HAP-1 (cell line): ENCODE results near the gene STAG1.
"Not testable (repeated sequence)": the region's sequence is repeated elsewhere in the genome, so short reads cannot be mapped to it uniquely, and the experiment has no call there.

Experiments
- DNase-seq, 2 experiments: peaks; one replicate each; pipeline ENCODE4 v3.0.0-alpha.2; 2016 to 2020; ENCODE audit warnings: low spot score in 2 of 2
- H3K27me3 ChIP-seq: fragments of 250-450 bp; sonication (Bioruptor Pico); 2 replicates; pipeline ENCODE4 v1.5.1; 2020; ENCODE audit warnings: low read depth, mild to moderate bottlenecking, moderate library complexity
- H3K36me3 ChIP-seq: fragments of 250-450 bp; sonication (Bioruptor Pico); replicated peaks from 2 replicates; pipeline ENCODE4 v1.5.1; 2020; ENCODE audit warnings: mild to moderate bottlenecking
- H3K4me1 ChIP-seq: fragments of 250-450 bp; sonication (Bioruptor Pico); 2 replicates; pipeline ENCODE4 v1.5.1; 2020; ENCODE audit warnings: mild to moderate bottlenecking
- H3K4me3 ChIP-seq: fragments of 250-450 bp; sonication (Bioruptor Pico); 2 replicates; pipeline ENCODE4 v1.5.1; 2020; ENCODE audit warnings: mild to moderate bottlenecking, moderate library complexity
- H3K9me3 ChIP-seq: fragments of 250-450 bp; sonication (Bioruptor Pico); 2 replicates; pipeline ENCODE4 v1.5.1; 2020; ENCODE audit warnings: mild to moderate bottlenecking, moderate library complexity
- in situ Hi-C: fragments of 300-500 bp; cut with MboI; formaldehyde crosslinking; loops from 3 replicates; pipeline ENCODE4 v1.14.3; 2020; ENCODE audit warnings: low sequenced_read_pairs, inconsistent platforms, mixed read lengths

STAG1 gene

GRCh38 chr3:136512381-136512780 is 239.8 kb downstream of the STAG1 start:
- no peak overlapping the region for H3K4me3 ChIP-seq
- in situ Hi-C loops: no loop called here
- no peaks in the 10 kb centered on the region for H3K36me3 ChIP-seq
- H3K9me3 ChIP-seq: no peaks in the 10 kb centered on the region
- DNase-seq: no peak
- peaks cover 14% of the 10 kb centered on the region for H3K4me1 ChIP-seq
- H3K27me3 ChIP-seq: no peaks in the 10 kb centered on the region

GRCh38 chr3:136505676-136506075 is 246.5 kb downstream of the STAG1 start:
- Histone ChIP-seq H3K9me3 (no peaks in the 10 kb centered on the region), H3K4me3 (no peak overlapping the region), H3K27me3 (no peaks in the 10 kb centered on the region), H3K4me1 (peaks cover 5% of the 10 kb centered on the region; the same call in 1 of the 2 replicates), H3K36me3 (no peaks in the 10 kb centered on the region)
- in situ Hi-C loops: no loop called here
- DNase-seq: no peak

- peaks cover 5% of the 10 kb centered on the region; the same call in 1 of the 2 replicates for H3K4me1 ChIP-seq
- in situ Hi-C loops: no loop called here
- no peaks in the 10 kb centered on the region for H3K36me3 ChIP-seq
- no peaks in the 10 kb centered on the region for H3K9me3 ChIP-seq
- no peak for DNase-seq
- H3K27me3 ChIP-seq: no peaks in the 10 kb centered on the region
- no peak overlapping the region for H3K4me3 ChIP-seq
Measured at GRCh38 chr3:136503056-136503455, 249.1 kb downstream of the STAG1 start.

- Histone ChIP-seq H3K36me3 (no peaks in the 10 kb centered on the region), H3K9me3 (no peaks in the 10 kb centered on the region; the same call in 1 of the 2 replicates), H3K4me3 (no peak overlapping the region), H3K27me3 (no peaks in the 10 kb centered on the region), H3K4me1 (no peaks in the 10 kb centered on the region)
- no peak for DNase-seq
- in situ Hi-C loops: no loop called here
Measured at GRCh38 chr3:136498919-136499447, 253.2 kb downstream of the STAG1 start.

- Histone ChIP-seq H3K4me3 (no peak overlapping the region), H3K36me3 (no peaks in the 10 kb centered on the region), H3K9me3 (no peaks in the 10 kb centered on the region; the same call in 1 of the 2 replicates), H3K4me1 (no peaks in the 10 kb centered on the region), H3K27me3 (no peaks in the 10 kb centered on the region)
- no peak for DNase-seq
- in situ Hi-C loops: no loop called here
Measured at GRCh38 chr3:136495213-136495612, 257.0 kb downstream of the STAG1 start.

- DNase-seq: no peak
- H3K36me3 ChIP-seq: 0 out of 2 replicates have a peak, but pooled peaks cover 3% of the 10 kb centered on the region
- in situ Hi-C loops: no loop called here
Measured at GRCh38 chr3:136490646-136491405, 261.4 kb downstream of the STAG1 start.

GRCh38 chr3:136485777-136486176 is 266.4 kb downstream of the STAG1 start:
- 0 out of 2 replicates have a peak, but pooled peaks cover 3% of the 10 kb centered on the region for H3K36me3 ChIP-seq
- no peaks in the 10 kb centered on the region for H3K4me1 ChIP-seq
- in situ Hi-C loops: no loop called here
- H3K9me3 ChIP-seq: no peaks in the 10 kb centered on the region
- DNase-seq: no peak
- no peaks in the 10 kb centered on the region for H3K27me3 ChIP-seq
- no peak overlapping the region for H3K4me3 ChIP-seq

More at GRCh38 chr3:136490646-136491405, 261.4 kb downstream of the STAG1 start:
- no peak overlapping the region for H3K4me3 ChIP-seq
- no peaks in the 10 kb centered on the region for H3K4me1 ChIP-seq
- no peaks in the 10 kb centered on the region for H3K27me3 ChIP-seq
- H3K9me3 ChIP-seq: no peaks in the 10 kb centered on the region; the same call in 1 of the 2 replicates

GRCh38 chr3:136476280-136476679 is 275.9 kb downstream of the STAG1 start:
- Histone ChIP-seq H3K4me3 (no peak overlapping the region), H3K9me3 (no peaks in the 10 kb centered on the region), H3K4me1 (no peaks in the 10 kb centered on the region), H3K36me3 (peaks cover 5% of the 10 kb centered on the region), H3K27me3 (no peaks in the 10 kb centered on the region)
- no peak for DNase-seq
- in situ Hi-C loops: no loop called here

GRCh38 chr3:136474876-136475275 is 277.3 kb downstream of the STAG1 start:
- H3K4me1 ChIP-seq, in situ Hi-C loops, H3K4me3 ChIP-seq, H3K27me3 ChIP-seq, DNase-seq, H3K9me3 ChIP-seq, H3K36me3 ChIP-seq: not testable (repeated sequence)

- Histone ChIP-seq H3K4me1 (no peaks in the 10 kb centered on the region), H3K27me3 (no peaks in the 10 kb centered on the region), H3K4me3 (no peak overlapping the region), H3K36me3 (peaks cover 5% of the 10 kb centered on the region), H3K9me3 (no peaks in the 10 kb centered on the region)
- in situ Hi-C loops: no loop called here
- no peak for DNase-seq
Measured at GRCh38 chr3:136473716-136474326, 278.4 kb downstream of the STAG1 start.

- Histone ChIP-seq H3K9me3 (no peaks in the 10 kb centered on the region), H3K36me3 (no peaks in the 10 kb centered on the region), H3K27me3 (no peaks in the 10 kb centered on the region), H3K4me3 (no peak overlapping the region), H3K4me1 (no peaks in the 10 kb centered on the region)
- DNase-seq: no peak
- in situ Hi-C loops: no loop called here
Measured at GRCh38 chr3:136465296-136465695, 286.9 kb downstream of the STAG1 start.

- Histone ChIP-seq H3K36me3 (no peaks in the 10 kb centered on the region), H3K9me3 (no peaks in the 10 kb centered on the region), H3K27me3 (no peaks in the 10 kb centered on the region), H3K4me1 (no peaks in the 10 kb centered on the region), H3K4me3 (no peak overlapping the region)
- in situ Hi-C loops: no loop called here
- no peak for DNase-seq
Measured at GRCh38 chr3:136464502-136464901, 287.7 kb downstream of the STAG1 start.

GRCh38 chr3:136463170-136463569 is 289.0 kb downstream of the STAG1 start:
- Histone ChIP-seq H3K36me3 (no peaks in the 10 kb centered on the region), H3K4me3 (no peak overlapping the region), H3K9me3 (no peaks in the 10 kb centered on the region), H3K27me3 (no peaks in the 10 kb centered on the region), H3K4me1 (no peaks in the 10 kb centered on the region)
- in situ Hi-C loops: no loop called here
- DNase-seq: no peak

GRCh38 chr3:136457793-136458192 is 294.4 kb downstream of the STAG1 start:
- Histone ChIP-seq H3K4me3 (no peak overlapping the region), H3K9me3 (peaks cover 14% of the 10 kb centered on the region), H3K4me1 (peaks cover 7% of the 10 kb centered on the region), H3K27me3 (no peaks in the 10 kb centered on the region), H3K36me3 (peaks cover 9% of the 10 kb centered on the region)
- DNase-seq: no peak
- in situ Hi-C loops: no loop called here
